ENCODE data around the gene NCF2.
A peak's percentile ranks its signal among the peaks of the same experiment; 100 is the strongest.

The NCF2 gene

DNA sequence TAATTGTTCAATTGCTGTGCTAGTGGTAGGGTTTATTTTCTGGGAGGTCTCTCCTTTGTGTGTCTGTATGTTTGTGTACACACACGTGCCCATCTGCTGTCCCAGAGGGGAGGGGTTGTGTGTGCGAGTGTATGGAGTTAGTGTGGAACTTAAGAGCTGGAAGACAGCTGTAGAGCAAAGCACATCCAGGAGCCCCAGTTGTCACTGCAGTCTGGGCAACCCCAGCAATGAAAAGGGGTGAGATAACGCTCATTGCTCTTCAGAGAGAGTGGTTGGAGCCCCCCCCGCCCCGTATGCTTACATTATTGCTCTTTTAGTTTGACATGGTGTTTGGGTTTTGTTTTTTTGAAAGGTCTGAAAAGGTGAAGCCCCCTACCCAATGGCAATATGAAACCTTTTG is 36.9 kb downstream of the NCF2 start:
- no peak overlapping the region for H2AFZ ChIP-seq (ENCODE audit: low read length, unreplicated experiment)
- peaks cover 25% of the 10 kb centered on the region for H3K36me3 ChIP-seq (ENCODE audit: insufficient read depth, low read length)
- H3K27ac ChIP-seq (ENCODE audit: low read depth, low read length), result no peak overlapping the region
- no peaks in the 10 kb centered on the region for H3K27me3 ChIP-seq (ENCODE audit: insufficient read depth, low read length)
- no peak overlapping the region for H3K4me3 ChIP-seq (ENCODE audit: low read depth, low read length)
- no peaks in the 10 kb centered on the region for H3K4me1 ChIP-seq (ENCODE audit: control insufficient read depth, insufficient read depth, low read length, unreplicated experiment)
- no peaks in the 10 kb centered on the region for H3K79me2 ChIP-seq (ENCODE audit: control insufficient read depth, insufficient read depth, low read length, unreplicated experiment)

- H3K4me1 ChIP-seq (ENCODE audit: control insufficient read depth, insufficient read depth, low read length, unreplicated experiment), result no peaks in the 10 kb centered on the region
- H2AFZ ChIP-seq (ENCODE audit: low read length, unreplicated experiment), result no peak overlapping the region
- no peaks in the 10 kb centered on the region for H3K27me3 ChIP-seq (ENCODE audit: insufficient read depth, low read length)
- no peaks in the 10 kb centered on the region for H3K79me2 ChIP-seq (ENCODE audit: control insufficient read depth, insufficient read depth, low read length, unreplicated experiment)
- no peak overlapping the region for H3K27ac ChIP-seq (ENCODE audit: low read depth, low read length)
- H3K4me3 ChIP-seq (ENCODE audit: low read depth, low read length), result no peak overlapping the region
- peaks cover 25% of the 10 kb centered on the region for H3K36me3 ChIP-seq (ENCODE audit: insufficient read depth, low read length)
Measured at GRCh38 chr1:183552891-183553290, 37.4 kb downstream of the NCF2 start.

GRCh38 chr1:183552441-183552840 is 37.8 kb downstream of the NCF2 start:
- peaks cover 26% of the 10 kb centered on the region for H3K36me3 ChIP-seq (ENCODE audit: insufficient read depth, low read length)
- no peaks in the 10 kb centered on the region for H3K4me1 ChIP-seq (ENCODE audit: control insufficient read depth, insufficient read depth, low read length, unreplicated experiment)
- no peaks in the 10 kb centered on the region for H3K27me3 ChIP-seq (ENCODE audit: insufficient read depth, low read length)
- H2AFZ ChIP-seq (ENCODE audit: low read length, unreplicated experiment), result no peak overlapping the region
- H3K27ac ChIP-seq (ENCODE audit: low read depth, low read length), result no peak overlapping the region
- H3K79me2 ChIP-seq (ENCODE audit: control insufficient read depth, insufficient read depth, low read length, unreplicated experiment), result no peaks in the 10 kb centered on the region
- H3K4me3 ChIP-seq (ENCODE audit: low read depth, low read length), result no peak overlapping the region

DNA sequence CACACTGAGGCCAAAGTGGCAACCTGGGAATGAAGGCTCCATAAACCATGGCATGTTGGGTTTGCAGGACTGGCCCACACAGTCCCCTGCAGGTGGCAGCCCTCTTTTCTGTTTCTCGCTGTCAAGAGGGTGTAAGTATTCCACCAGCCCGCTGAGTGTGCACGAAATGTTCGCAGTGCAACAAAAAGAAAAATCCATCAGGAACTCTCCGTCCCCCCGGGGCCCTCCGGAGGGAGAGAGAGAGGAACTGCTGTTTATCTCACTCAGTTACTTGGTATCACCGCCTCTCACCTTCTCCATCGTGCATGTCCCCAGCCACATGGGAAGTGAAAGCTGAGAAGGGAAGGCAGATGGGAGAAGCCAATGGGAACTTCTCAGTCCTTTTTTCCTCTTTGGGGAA is 38.3 kb downstream of the NCF2 start:
- no peak overlapping the region for H2AFZ ChIP-seq (ENCODE audit: low read length, unreplicated experiment)
- no peaks in the 10 kb centered on the region for H3K27me3 ChIP-seq (ENCODE audit: insufficient read depth, low read length)
- H3K79me2 ChIP-seq (ENCODE audit: control insufficient read depth, insufficient read depth, low read length, unreplicated experiment), result no peaks in the 10 kb centered on the region
- no peak overlapping the region for H3K27ac ChIP-seq (ENCODE audit: low read depth, low read length)
- no peak overlapping the region for H3K4me3 ChIP-seq (ENCODE audit: low read depth, low read length)
- peaks cover 31% of the 10 kb centered on the region for H3K36me3 ChIP-seq (ENCODE audit: insufficient read depth, low read length)
- H3K4me1 ChIP-seq (ENCODE audit: control insufficient read depth, insufficient read depth, low read length, unreplicated experiment), result no peaks in the 10 kb centered on the region

- H3K36me3 ChIP-seq (ENCODE audit: insufficient read depth, low read length), result peaks cover 33% of the 10 kb centered on the region
- H3K4me1 ChIP-seq (ENCODE audit: control insufficient read depth, insufficient read depth, low read length, unreplicated experiment), result no peaks in the 10 kb centered on the region
Measured at GRCh38 chr1:183550915-183551314, 39.3 kb downstream of the NCF2 start.

GRCh38 chr1:183548116-183548515 is 42.1 kb downstream of the NCF2 start:
- Histone ChIP-seq H3K36me3 (ENCODE audit: insufficient read depth, low read length) (peaks cover 49% of the 10 kb centered on the region), H3K4me3 (ENCODE audit: low read depth, low read length) (no peak overlapping the region), H2AFZ (ENCODE audit: low read length, unreplicated experiment) (no peak overlapping the region), H3K27me3 (ENCODE audit: insufficient read depth, low read length) (no peaks in the 10 kb centered on the region), H3K27ac (ENCODE audit: low read depth, low read length) (no peak overlapping the region), H3K4me1 (ENCODE audit: control insufficient read depth, insufficient read depth, low read length, unreplicated experiment) (no peaks in the 10 kb centered on the region), H3K79me2 (ENCODE audit: control insufficient read depth, insufficient read depth, low read length, unreplicated experiment) (no peaks in the 10 kb centered on the region)

More at GRCh38 chr1:183550915-183551314, 39.3 kb downstream of the NCF2 start:
- Histone ChIP-seq H3K27me3 (ENCODE audit: insufficient read depth, low read length) (no peaks in the 10 kb centered on the region), H3K27ac (ENCODE audit: low read depth, low read length) (no peak overlapping the region), H2AFZ (ENCODE audit: low read length, unreplicated experiment) (no peak overlapping the region), H3K4me3 (ENCODE audit: low read depth, low read length) (no peak overlapping the region), H3K79me2 (ENCODE audit: control insufficient read depth, insufficient read depth, low read length, unreplicated experiment) (no peaks in the 10 kb centered on the region)

DNA sequence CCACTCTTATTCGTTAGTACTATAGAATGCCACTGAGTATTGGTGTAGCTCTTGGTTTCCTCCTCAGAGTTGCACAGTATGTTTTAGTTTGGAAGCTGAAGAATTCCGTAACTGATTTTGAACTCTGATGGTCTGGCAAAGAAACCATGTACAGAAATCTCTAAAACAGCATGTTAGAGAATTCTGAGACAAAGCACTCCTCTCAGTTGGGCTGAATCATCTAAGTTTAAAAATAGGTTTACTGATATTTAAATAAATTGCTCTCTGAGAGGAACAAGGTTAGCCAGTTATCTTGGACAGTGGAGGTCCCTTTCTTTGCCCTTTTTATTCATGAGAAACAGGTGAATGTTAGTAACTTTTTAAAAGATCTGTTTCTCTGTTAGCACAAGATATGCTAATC is 43.8 kb downstream of the NCF2 start:
- Histone ChIP-seq H3K79me2 (ENCODE audit: control insufficient read depth, insufficient read depth, low read length, unreplicated experiment) (no peaks in the 10 kb centered on the region), H3K36me3 (ENCODE audit: insufficient read depth, low read length) (peaks cover 45% of the 10 kb centered on the region), H3K27ac (ENCODE audit: low read depth, low read length) (no peak overlapping the region), H3K27me3 (ENCODE audit: insufficient read depth, low read length) (no peaks in the 10 kb centered on the region), H2AFZ (ENCODE audit: low read length, unreplicated experiment) (no peak overlapping the region), H3K4me1 (ENCODE audit: control insufficient read depth, insufficient read depth, low read length, unreplicated experiment) (no peaks in the 10 kb centered on the region), H3K4me3 (ENCODE audit: low read depth, low read length) (no peak overlapping the region)

DNA sequence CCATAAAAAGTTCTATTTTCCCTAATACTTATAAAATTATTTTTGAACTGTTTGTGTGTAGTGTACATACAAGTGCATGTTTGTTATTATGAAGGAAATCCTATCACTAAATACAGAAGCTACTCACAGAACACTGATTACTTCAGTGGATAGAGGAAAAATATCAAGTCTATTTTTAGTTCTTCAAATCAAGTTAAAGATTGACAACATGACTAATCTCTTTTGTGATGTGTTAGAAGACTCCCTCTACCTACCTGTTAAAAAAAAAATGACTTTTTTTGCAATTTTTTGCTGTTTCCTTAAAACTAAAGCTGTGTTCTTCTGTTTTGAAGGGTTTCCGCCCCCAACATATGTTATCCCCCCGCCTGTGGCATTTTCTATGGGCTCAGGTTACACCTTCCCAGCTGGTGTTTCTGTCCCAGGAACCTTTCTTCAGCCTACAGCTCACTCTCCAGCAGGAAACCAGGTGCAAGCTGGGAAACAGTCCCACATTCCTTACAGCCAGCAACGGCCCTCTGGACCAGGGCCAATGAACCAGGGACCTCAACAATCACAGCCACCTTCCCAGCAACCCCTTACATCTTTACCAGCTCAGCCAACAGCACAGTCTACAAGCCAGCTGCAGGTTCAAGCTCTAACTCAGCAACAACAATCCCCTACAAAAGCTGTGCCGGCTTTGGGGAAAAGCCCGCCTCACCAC is 45.5 kb downstream of the NCF2 start:
- no peak overlapping the region for H3K27ac ChIP-seq (ENCODE audit: low read depth, low read length)

DNA sequence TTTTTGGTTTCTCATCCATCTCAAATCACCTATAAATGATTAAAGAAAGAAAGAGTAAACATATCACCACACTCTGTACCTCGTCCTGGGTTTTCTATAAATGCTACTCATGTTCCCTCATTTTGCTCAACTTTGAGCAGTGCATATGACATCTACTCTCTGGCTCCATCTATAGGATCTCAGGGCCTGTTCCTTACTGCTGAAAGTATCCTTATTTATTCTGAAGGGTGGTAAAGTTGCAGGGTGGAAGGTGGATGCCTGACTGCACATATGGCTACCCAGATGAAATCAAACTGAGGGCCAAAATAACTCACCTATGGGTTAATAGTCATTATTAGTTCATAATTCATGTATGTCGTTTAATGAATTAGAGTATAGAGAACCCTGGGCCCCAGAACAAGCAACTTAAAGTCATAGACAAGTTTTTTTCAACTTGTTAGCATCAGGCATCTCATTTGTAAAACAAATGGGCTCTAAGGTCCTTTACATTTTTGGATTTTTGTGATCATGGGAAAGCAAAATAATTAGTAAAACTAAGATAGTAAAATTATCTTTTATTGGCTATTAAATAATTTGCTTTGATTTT is 46.5 kb downstream of the NCF2 start:
- no peak overlapping the region for H2AFZ ChIP-seq (ENCODE audit: low read length, unreplicated experiment)
- no peak overlapping the region for H3K4me3 ChIP-seq (ENCODE audit: low read depth, low read length)
- H3K27ac ChIP-seq (ENCODE audit: low read depth, low read length), result no peak overlapping the region
- H3K27me3 ChIP-seq (ENCODE audit: insufficient read depth, low read length), result no peaks in the 10 kb centered on the region
- peaks cover 42% of the 10 kb centered on the region for H3K36me3 ChIP-seq (ENCODE audit: insufficient read depth, low read length)
- H3K79me2 ChIP-seq (ENCODE audit: control insufficient read depth, insufficient read depth, low read length, unreplicated experiment), result no peaks in the 10 kb centered on the region
- H3K4me1 ChIP-seq (ENCODE audit: control insufficient read depth, insufficient read depth, low read length, unreplicated experiment), result no peaks in the 10 kb centered on the region

More for the DNA sequence above, 45.5 kb downstream of the NCF2 start:
- no peak overlapping the region for H3K4me3 ChIP-seq (ENCODE audit: low read depth, low read length)
- H3K27me3 ChIP-seq (ENCODE audit: insufficient read depth, low read length), result no peaks in the 10 kb centered on the region
- H2AFZ ChIP-seq (ENCODE audit: low read length, unreplicated experiment), result no peak overlapping the region
- H3K36me3 ChIP-seq (ENCODE audit: insufficient read depth, low read length), result peaks cover 47% of the 10 kb centered on the region
- no peaks in the 10 kb centered on the region for H3K79me2 ChIP-seq (ENCODE audit: control insufficient read depth, insufficient read depth, low read length, unreplicated experiment)
- H3K4me1 ChIP-seq (ENCODE audit: control insufficient read depth, insufficient read depth, low read length, unreplicated experiment), result no peaks in the 10 kb centered on the region

DNA sequence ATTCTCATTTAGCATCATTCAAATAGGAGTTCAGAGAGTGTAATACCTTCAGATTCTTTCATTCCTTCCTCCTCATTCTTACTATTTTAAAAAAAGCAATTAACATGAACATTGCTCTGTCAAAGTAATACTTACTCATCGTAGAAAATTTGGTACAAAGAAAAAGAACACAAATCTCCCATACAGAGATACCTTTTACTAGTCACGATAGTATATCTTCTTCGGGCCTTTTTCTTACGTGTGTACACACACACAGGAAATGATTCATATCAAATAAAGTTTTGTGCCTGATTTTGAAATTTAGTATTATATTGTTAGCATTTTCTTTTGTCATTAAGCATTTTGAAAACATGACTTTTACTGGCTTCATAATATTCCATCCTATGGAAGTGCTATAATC is 52.9 kb downstream of the NCF2 start:
- H3K27me3 ChIP-seq (ENCODE audit: insufficient read depth, low read length), result no peaks in the 10 kb centered on the region
- H3K79me2 ChIP-seq (ENCODE audit: control insufficient read depth, insufficient read depth, low read length, unreplicated experiment), result no peaks in the 10 kb centered on the region
- H3K4me3 ChIP-seq (ENCODE audit: low read depth, low read length), result no peak overlapping the region
- peaks cover 37% of the 10 kb centered on the region for H3K36me3 ChIP-seq (ENCODE audit: insufficient read depth, low read length)
- peaks cover 11% of the 10 kb centered on the region for H3K4me1 ChIP-seq (ENCODE audit: control insufficient read depth, insufficient read depth, low read length, unreplicated experiment)
- H3K27ac ChIP-seq (ENCODE audit: low read depth, low read length), result peak overlapping the region; percentile 37; the same call in 1 of the 2 replicates
- H2AFZ ChIP-seq (ENCODE audit: low read length, unreplicated experiment), result no peak overlapping the region

GRCh38 chr1:183533617-183534174 is 56.6 kb downstream of the NCF2 start:
- Histone ChIP-seq H3K27me3 (ENCODE audit: insufficient read depth, low read length) (no peaks in the 10 kb centered on the region), H3K27ac (ENCODE audit: low read depth, low read length) (no peak overlapping the region), H3K4me1 (ENCODE audit: control insufficient read depth, insufficient read depth, low read length, unreplicated experiment) (peaks cover 11% of the 10 kb centered on the region), H3K79me2 (ENCODE audit: control insufficient read depth, insufficient read depth, low read length, unreplicated experiment) (no peaks in the 10 kb centered on the region), H2AFZ (ENCODE audit: low read length, unreplicated experiment) (no peak overlapping the region), H3K4me3 (ENCODE audit: low read depth, low read length) (no peak overlapping the region), H3K36me3 (ENCODE audit: insufficient read depth, low read length) (peaks cover 28% of the 10 kb centered on the region)
